Ammon's horn (tissue), 1 donor: Measurements from ENCODE around the gene GABRQ.
"Not testable (repeated sequence)": the region's sequence is repeated elsewhere in the genome, so short reads cannot be mapped to it uniquely, and the experiment has no call there.

Source experiments
- DNase-seq: peaks from one replicate; pipeline ENCODE4 v3.0.0-alpha.2; 2016; ENCODE audit warnings: low spot score

GABRQ gene

DNA sequence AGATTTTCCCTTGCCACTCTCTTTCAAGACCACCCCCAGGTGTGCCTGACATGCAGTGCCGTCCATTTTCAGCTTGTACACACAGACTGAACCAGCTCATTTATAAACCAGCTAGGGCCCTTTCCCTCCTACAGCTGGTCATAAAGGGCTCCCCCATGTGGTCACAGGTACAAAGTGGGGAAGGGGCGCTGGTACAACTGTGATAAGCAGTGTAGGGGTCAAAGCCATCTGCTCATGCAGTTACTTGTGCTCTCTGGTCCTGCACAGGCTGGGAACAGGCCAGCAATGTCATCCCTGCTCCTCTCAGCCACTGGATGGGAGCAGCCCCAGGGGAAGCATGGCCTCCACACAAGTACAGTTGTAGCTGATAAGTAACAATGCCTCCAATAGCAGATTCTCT lies 20.6 kb downstream of the GABRQ start:
- DNase-seq: no peak

DNA sequence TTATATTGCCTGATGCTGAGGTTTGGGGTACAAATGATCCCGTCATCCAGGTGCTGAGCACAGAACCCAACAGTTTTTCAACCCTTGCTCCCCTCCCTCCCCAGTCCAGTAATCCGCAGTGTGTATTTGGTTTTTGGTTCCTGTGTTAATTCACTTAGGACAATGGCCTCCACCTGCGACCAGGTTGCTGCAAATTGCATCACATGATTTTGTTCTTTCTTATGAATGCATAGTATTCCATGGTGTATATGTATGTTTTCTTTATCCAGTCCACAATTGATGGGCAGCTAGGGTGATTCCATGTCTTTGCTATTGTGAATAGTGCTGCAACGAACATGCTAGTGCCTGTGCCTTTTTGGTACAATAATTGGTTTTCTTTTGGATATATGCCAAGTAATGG lies 25.4 kb downstream of the GABRQ start:
- DNase-seq: no peak

DNA sequence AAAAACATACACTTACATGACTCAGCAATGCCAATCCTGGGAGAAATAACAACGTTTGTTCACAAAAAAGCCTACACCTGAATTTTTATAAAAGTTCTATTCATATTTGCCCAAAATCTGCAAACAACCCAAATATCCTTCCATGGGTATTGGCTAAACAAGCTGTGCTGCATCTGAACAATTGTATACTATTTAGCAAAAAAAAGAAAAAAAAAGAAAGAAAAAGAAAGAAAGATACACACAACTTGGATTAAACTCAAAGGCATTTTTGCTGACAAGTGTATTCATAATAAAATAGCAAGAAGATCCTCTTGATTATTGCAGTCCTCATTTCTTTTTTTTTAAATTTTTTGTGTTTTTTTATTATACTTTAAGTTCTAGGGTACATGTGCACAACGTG lies 36.4 kb downstream of the GABRQ start:
- DNase-seq: no peak

DNA sequence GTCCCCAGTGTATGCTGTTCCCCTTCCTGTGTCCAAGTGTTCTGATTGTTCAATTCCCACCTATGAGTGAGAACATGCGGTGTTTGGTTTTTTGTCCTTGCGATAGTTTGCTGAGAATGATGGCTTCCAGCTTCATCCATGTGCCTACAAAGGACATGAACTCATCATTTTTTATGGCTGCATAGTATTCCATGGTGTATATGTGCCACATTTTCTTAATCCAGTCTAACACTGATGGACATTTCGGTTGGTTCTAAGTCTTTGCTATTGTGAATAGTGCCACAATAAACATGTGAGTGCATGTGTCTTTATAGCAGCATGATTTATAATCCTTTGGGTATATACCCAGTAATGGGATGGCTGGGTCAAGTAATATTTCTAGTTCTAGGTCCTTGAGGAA lies 37.0 kb downstream of the GABRQ start:
- not testable (repeated sequence) for DNase-seq

DNA sequence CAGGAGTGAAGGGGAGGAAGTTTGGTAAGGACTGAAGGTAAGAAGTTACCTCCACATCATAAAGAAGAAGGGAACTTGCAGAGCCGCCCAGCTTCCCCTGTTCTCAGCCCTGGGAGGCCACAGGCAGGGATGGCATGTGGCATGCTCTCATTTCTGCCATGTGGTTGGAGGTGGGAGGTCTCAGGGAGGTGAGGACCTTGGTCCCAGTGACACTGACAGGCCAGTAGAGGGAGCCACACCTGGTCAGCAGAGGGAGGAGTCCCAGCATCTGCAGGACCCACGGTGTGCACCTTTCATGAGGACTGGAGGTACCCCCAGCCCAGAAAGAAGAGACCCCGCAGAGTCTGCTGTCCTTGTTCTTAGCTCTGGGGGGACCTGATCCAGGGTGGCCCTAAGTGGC lies 43.3 kb downstream of the GABRQ start:
- not testable (repeated sequence) for DNase-seq

DNA sequence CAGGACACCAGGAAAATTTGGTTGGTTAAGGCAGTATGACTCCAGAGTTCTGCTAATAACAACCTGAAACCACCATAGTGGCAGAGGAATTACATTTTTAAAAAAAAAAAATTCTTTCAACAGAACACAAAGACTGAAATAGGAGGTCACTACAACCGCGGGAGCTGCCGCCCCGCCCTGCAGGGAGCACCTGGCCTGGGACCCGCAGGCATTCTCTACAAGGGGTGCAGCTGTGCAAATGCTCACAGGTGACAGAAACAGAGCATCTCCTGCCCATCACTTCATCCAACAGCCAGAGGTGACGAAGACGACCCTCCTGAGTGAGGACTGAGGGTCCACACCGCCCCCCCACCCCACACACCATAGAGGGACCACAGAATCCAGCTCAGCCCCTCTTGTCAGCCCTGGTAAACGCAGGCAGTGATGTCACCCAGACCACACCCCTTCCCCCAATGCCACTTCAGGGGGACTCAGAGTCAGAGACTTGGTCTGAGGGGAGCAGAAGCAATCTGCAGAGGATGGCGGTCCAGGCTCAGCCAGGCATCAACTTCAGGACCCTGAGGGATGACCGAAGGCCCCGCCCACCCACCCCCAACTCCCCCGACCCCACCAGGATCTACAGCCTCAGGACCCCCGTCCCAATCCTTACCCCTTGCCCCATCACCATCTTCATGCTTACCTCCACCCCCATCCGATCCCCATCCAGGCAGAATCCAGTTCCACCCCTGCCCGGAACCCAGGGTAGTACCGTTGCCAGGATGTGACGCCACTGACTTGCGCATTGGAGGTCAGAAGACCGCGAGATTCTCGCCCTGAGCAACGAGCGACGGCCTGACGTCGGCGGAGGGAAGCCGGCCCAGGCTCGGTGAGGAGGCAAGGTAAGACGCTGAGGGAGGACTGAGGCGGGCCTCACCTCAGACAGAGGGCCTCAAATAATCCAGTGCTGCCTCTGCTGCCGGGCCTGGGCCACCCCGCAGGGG lies 60.5 kb downstream of the GABRQ start, which contains the start of gene MAGEA3:
TSS of gene MAGEA3 (plus strand) at position 843 of the 980 bp plus-strand sequence. CDS start 2,039 bp downstream, outside the sequence.
- not testable (repeated sequence) for DNase-seq

DNA sequence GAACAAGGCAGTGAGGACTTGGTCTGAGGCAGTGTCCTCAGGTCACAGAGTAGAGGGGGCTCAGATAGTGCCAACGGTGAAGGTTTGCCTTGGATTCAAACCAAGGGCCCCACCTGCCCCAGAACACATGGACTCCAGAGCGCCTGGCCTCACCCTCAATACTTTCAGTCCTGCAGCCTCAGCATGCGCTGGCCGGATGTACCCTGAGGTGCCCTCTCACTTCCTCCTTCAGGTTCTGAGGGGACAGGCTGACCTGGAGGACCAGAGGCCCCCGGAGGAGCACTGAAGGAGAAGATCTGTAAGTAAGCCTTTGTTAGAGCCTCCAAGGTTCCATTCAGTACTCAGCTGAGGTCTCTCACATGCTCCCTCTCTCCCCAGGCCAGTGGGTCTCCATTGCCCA lies 62.7 kb downstream of the GABRQ start:
- not testable (repeated sequence) for DNase-seq

DNA sequence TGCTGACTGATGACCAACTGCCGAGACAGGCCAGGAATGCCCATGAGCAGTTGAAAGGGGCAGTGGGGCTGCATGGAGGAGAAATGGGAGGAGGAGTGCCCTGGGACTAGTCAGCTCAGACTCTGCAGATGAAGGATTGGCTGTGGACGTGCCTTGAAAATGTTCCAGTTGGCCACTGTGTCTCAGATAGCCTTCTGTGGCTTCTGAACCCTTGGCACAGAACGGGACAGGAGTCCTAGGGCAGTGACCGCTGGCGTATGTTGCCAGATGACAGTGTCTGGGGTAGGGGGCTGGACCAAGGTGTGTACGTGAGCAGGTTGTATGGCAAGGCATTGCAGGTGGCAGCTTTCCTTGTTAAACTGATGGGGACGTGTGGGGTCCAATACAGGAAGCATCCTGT lies 68.8 kb downstream of the GABRQ start:
- DNase-seq: not testable (repeated sequence)
